HG02938 (cell line): ENCODE results near the gene GLIS1.

Experiments
- ATAC-seq: cut with Tn5 transposase; IDR thresholded peaks from one replicate; pipeline ENCODE4 v1.9.1; 2021; ENCODE audit warnings: mild to moderate bottlenecking, moderate library complexity; ENCODE audit not compliant: unreplicated experiment

The GLIS1 gene

GRCh38 chr1:53681351-53681976 lies 57.5 kb downstream of the GLIS1 start:
- ATAC-seq, result no peak

GRCh38 chr1:53680868-53681267 lies 58.1 kb downstream of the GLIS1 start:
- ATAC-seq, result no peak

GRCh38 chr1:53678938-53679825 lies 59.8 kb downstream of the GLIS1 start:
- no peak for ATAC-seq

GRCh38 chr1:53678507-53678906 lies 60.5 kb downstream of the GLIS1 start:
- ATAC-seq, result no peak

GRCh38 chr1:53678046-53678445 lies 60.9 kb downstream of the GLIS1 start:
- ATAC-seq, result no peak

GRCh38 chr1:53677486-53677885 lies 61.5 kb downstream of the GLIS1 start:
- no peak for ATAC-seq

- no peak for ATAC-seq
These were observed 66.2 kb downstream of the GLIS1 start for GRCh38 chr1:53672785-53673184.

GRCh38 chr1:53672243-53672642 lies 66.7 kb downstream of the GLIS1 start:
- ATAC-seq, result no peak

GRCh38 chr1:53669621-53670191 lies 69.3 kb downstream of the GLIS1 start:
- ATAC-seq, result no peak

GRCh38 chr1:53666566-53666965 lies 72.4 kb downstream of the GLIS1 start:
- ATAC-seq, result no peak

GRCh38 chr1:53665996-53666395 lies 73.0 kb downstream of the GLIS1 start:
- no peak for ATAC-seq

- ATAC-seq, result no peak
These were observed 75.2 kb downstream of the GLIS1 start for GRCh38 chr1:53663529-53664300.

GRCh38 chr1:53662951-53663350 lies 76.0 kb downstream of the GLIS1 start:
- no peak for ATAC-seq

- ATAC-seq, result no peak
These were observed 76.8 kb downstream of the GLIS1 start for GRCh38 chr1:53662169-53662568.

GRCh38 chr1:53661496-53661895 lies 77.5 kb downstream of the GLIS1 start:
- ATAC-seq, result no peak

- ATAC-seq, result no peak
These were observed 78.3 kb downstream of the GLIS1 start for GRCh38 chr1:53660666-53661065.

GRCh38 chr1:53659436-53659835 lies 79.5 kb downstream of the GLIS1 start:
- ATAC-seq, result no peak

GRCh38 chr1:53658489-53659230 lies 80.3 kb downstream of the GLIS1 start:
- ATAC-seq, result no peak

- no peak for ATAC-seq
These were observed 81.0 kb downstream of the GLIS1 start for GRCh38 chr1:53657891-53658396.

GRCh38 chr1:53657531-53657805 lies 81.5 kb downstream of the GLIS1 start:
- ATAC-seq, result no peak
